Astrocyte (in vitro differentiated cells and primary cell): ENCODE data around the gene MROH2B. TPM values are rescaled to one million over a fixed set of nuclear protein-coding genes. Genes with fewer than 3 reads are reported as not detected.

Experiments
- DNase-seq: peaks from one replicate; pipeline ENCODE4 v3.0.0-alpha.2; 2010; ENCODE audit warnings: low read depth
- FAIRE-seq: peaks from 2 replicates; lab custom pipeline; 2011; peaks lifted over from hg19 to GRCh38; lab: Jason Lieb, UNC
- H2AFZ ChIP-seq: 2 replicates; pipeline ENCODE4 v1.6.0; 2012; ENCODE audit warnings: low read depth, low read length, inconsistent platforms
- H3K27ac ChIP-seq: 2 replicates; pipeline ENCODE4 v1.5.1; 2011; ENCODE audit warnings: low read depth, low read length, inconsistent platforms
- H3K27me3 ChIP-seq: 2 replicates; pipeline ENCODE4 v1.6.0; 2011; ENCODE audit warnings: low read length, inconsistent platforms; ENCODE audit not compliant: insufficient read depth
- H3K36me3 ChIP-seq: 2 replicates; pipeline ENCODE4 v1.5.1; 2011; ENCODE audit warnings: low read length, inconsistent platforms; ENCODE audit not compliant: insufficient read depth
- H3K4me1 ChIP-seq: 2 replicates; pipeline ENCODE4 v1.5.1; 2011; ENCODE audit warnings: low read length, inconsistent platforms; ENCODE audit not compliant: insufficient read depth
- H3K4me2 ChIP-seq: 2 replicates; pipeline ENCODE4 v1.6.0; 2012; ENCODE audit warnings: low read length, inconsistent platforms
- H3K4me3 ChIP-seq: 2 replicates; pipeline ENCODE4 v1.5.1; 2011; ENCODE audit warnings: low read depth, mild to moderate bottlenecking, low read length, inconsistent platforms; ENCODE audit not compliant: insufficient read depth
- H3K79me2 ChIP-seq: 2 replicates; pipeline ENCODE4 v1.6.0; 2012; ENCODE audit warnings: mild to moderate bottlenecking, low read length, inconsistent platforms; ENCODE audit not compliant: insufficient read depth
- H3K9ac ChIP-seq: 2 replicates; pipeline ENCODE4 v1.6.0; 2012; ENCODE audit warnings: mild to moderate bottlenecking, low read length, inconsistent platforms
- H3K9me3 ChIP-seq: 2 replicates; pipeline ENCODE4 v1.5.1; 2012; ENCODE audit warnings: low read depth, mild to moderate bottlenecking, low read length, inconsistent platforms; ENCODE audit not compliant: insufficient read depth
- H4K20me1 ChIP-seq: 2 replicates; pipeline ENCODE4 v1.6.0; 2012; ENCODE audit warnings: low read length, inconsistent platforms; ENCODE audit not compliant: insufficient read depth
- H3K27ac Mint-ChIP-seq: one replicate; pipeline ENCODE4 v1.8.0; 2021; ENCODE audit warnings: mild to moderate bottlenecking, mixed read lengths; ENCODE audit not compliant: unreplicated experiment
- H3K27me3 Mint-ChIP-seq: one replicate; pipeline ENCODE4 v1.8.0; 2021; ENCODE audit warnings: low read depth, mixed read lengths; ENCODE audit not compliant: unreplicated experiment
- H3K36me3 Mint-ChIP-seq: one replicate; pipeline ENCODE4 v1.8.0; 2021; ENCODE audit warnings: low read depth, mixed read lengths; ENCODE audit not compliant: unreplicated experiment
- H3K4me1 Mint-ChIP-seq: one replicate; pipeline ENCODE4 v1.8.0; 2021; ENCODE audit warnings: low read depth, mixed read lengths; ENCODE audit not compliant: unreplicated experiment
- H3K4me3 Mint-ChIP-seq: one replicate; pipeline ENCODE4 v1.8.0; 2021; ENCODE audit warnings: mild to moderate bottlenecking, moderate library complexity, mixed read lengths; ENCODE audit not compliant: unreplicated experiment
- H3K9me3 Mint-ChIP-seq: one replicate; pipeline ENCODE4 v1.8.0; 2021; ENCODE audit warnings: mild to moderate bottlenecking, mixed read lengths; ENCODE audit not compliant: unreplicated experiment
- EZH2 ChIP-seq: IDR thresholded peaks from 2 replicates; pipeline ENCODE4 v1.6.1; 2012; ENCODE audit warnings: mild to moderate bottlenecking, low read length, inconsistent platforms; ENCODE audit not compliant: insufficient read depth
- total RNA-seq: library from RNA; stranded (reverse); gene quantifications from 2 replicates; pipeline ENCODE4 v1.2.1, GENCODE V29; 2021
- TF ChIP-seq, protein P1 (sequence below): IDR thresholded peaks from 2 replicates; pipeline ENCODE4 v1.5.1; 2011; ENCODE audit warnings: low read depth, mild to moderate bottlenecking, inconsistent platforms, low read length, moderate library complexity; ENCODE audit not compliant: insufficient read depth

MROH2B gene
- total RNA-seq, 1 donor from 2014 or later, result not detected

- no peak for FAIRE-seq
- Histone ChIP-seq H3K4me2 (peak overlapping the region; percentile 27), H3K4me1 (peaks cover 13% of the 10 kb centered on the region), H3K36me3 (no peaks in the 10 kb centered on the region), H3K4me3 (no peak overlapping the region), H3K9me3 (no peaks in the 10 kb centered on the region), H3K79me2 (no peaks in the 10 kb centered on the region), H4K20me1 (no peaks in the 10 kb centered on the region), H3K9ac (no peak overlapping the region), H3K27me3 (no peaks in the 10 kb centered on the region), H3K27ac (no peak overlapping the region), H2AFZ (no peak overlapping the region)
- TF ChIP-seq EZH2, result no peak
- TF ChIP-seq, protein P1, sequence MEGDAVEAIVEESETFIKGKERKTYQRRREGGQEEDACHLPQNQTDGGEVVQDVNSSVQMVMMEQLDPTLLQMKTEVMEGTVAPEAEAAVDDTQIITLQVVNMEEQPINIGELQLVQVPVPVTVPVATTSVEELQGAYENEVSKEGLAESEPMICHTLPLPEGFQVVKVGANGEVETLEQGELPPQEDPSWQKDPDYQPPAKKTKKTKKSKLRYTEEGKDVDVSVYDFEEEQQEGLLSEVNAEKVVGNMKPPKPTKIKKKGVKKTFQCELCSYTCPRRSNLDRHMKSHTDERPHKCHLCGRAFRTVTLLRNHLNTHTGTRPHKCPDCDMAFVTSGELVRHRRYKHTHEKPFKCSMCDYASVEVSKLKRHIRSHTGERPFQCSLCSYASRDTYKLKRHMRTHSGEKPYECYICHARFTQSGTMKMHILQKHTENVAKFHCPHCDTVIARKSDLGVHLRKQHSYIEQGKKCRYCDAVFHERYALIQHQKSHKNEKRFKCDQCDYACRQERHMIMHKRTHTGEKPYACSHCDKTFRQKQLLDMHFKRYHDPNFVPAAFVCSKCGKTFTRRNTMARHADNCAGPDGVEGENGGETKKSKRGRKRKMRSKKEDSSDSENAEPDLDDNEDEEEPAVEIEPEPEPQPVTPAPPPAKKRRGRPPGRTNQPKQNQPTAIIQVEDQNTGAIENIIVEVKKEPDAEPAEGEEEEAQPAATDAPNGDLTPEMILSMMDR, result no peak
- Mint-ChIP-seq H3K36me3 (no peaks in the 10 kb centered on the region), H3K4me1 (peaks cover 20% of the 10 kb centered on the region), H3K4me3 (no peak overlapping the region), H3K27me3 (no peaks in the 10 kb centered on the region), H3K9me3 (peaks cover 3% of the 10 kb centered on the region), H3K27ac (no peak overlapping the region)
- no peak for DNase-seq
These were observed 79.1 kb downstream of the MROH2B start for GRCh38 chr5:40991981-40992559.

DNA sequence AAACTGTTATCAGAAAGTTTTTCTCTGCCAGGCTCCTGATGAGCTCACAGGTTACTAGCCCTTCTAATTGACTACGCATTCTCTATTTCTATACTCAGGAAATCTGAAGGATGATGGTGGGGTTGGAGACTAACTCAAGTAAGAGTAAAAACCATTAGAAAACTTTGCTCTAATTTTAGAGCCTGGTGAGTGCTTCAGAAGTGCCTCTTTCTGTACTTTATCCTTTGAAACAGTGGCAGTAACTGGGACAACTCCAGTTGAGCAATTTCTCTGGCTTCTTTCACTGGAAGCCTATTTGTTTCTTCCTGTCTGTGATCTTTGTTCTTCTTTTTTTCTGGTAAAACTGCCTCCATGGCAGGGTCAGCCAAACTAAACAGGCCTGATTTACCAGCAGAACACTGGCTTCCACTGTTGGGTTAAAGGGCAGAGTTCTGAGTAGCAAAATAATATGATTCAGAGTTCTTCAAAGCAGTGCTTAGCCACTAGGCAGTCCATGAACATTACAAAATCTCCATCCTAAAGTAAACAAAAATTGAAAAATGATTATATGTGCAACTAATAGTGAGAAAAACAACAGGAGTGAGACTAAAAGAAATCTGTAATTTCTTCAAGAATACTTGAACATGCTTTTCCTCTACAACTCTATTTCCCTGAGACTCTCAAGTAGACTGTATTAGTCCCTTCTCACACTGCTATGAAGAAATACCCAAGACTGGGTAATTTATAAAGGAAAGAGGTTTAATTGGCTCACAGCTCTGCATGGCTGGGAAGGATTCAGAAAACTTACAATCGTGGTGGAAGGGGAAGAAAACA lies 79.8 kb downstream of the MROH2B start:
- Histone ChIP-seq H4K20me1 (no peaks in the 10 kb centered on the region), H3K4me2 (peak overlapping the region; percentile 27), H3K79me2 (no peaks in the 10 kb centered on the region), H3K9me3 (no peaks in the 10 kb centered on the region), H3K36me3 (no peaks in the 10 kb centered on the region), H3K4me3 (no peak overlapping the region), H2AFZ (no peak overlapping the region), H3K9ac (peak overlapping the region; percentile 30), H3K27ac (peak overlapping the region; percentile 34), H3K27me3 (no peaks in the 10 kb centered on the region), H3K4me1 (peaks cover 13% of the 10 kb centered on the region)
- Mint-ChIP-seq H3K36me3 (no peaks in the 10 kb centered on the region), H3K9me3 (peaks cover 5% of the 10 kb centered on the region), H3K27me3 (no peaks in the 10 kb centered on the region), H3K4me1 (peaks cover 25% of the 10 kb centered on the region), H3K27ac (peak overlapping the region; percentile 20), H3K4me3 (no peak overlapping the region)
- FAIRE-seq, result no peak
- TF ChIP-seq, protein P1, result no peak
- no peak for TF ChIP-seq EZH2
- DNase-seq, result peak; percentile 61
